Caki2 (cell line): ENCODE measurements around the gene TFAP2A. TPM values are rescaled to one million over a fixed set of nuclear protein-coding genes. Genes with fewer than 3 reads are reported as not detected.

Experiments used
- DNase-seq: peaks from one replicate; pipeline ENCODE4 v3.0.0-alpha.2; 2015; ENCODE audit warnings: low read depth
- in situ Hi-C: cut with HindIII; loops from 2 replicates; pipeline ENCODE4 v1.10.0; 2016; ENCODE audit warnings: low sequenced_read_pairs, low pct_unique_long_range_greater_than_20kb, mixed read lengths
- total RNA-seq: library from RNA; depleted of rRNA; stranded (reverse); fragments of >200 nt; shearing (Covaris generic); gene quantifications from 2 replicates; pipeline ENCODE4 v1.2.3, GENCODE V29; 2014; ENCODE audit warnings: low replicate concordance

The TFAP2A gene
- total RNA-seq, 1 experiment from 2014 or later: 4.2 TPM

GRCh38 chr6:10416863-10417641 lies 2.2 kb upstream of the TFAP2A start:
- DNase-seq: no peak
- in situ Hi-C loops: no loop called here

GRCh38 chr6:10416516-10416862 lies 1.6 kb upstream of the TFAP2A start:
- in situ Hi-C loops: no loop called here
- DNase-seq: no peak

GRCh38 chr6:10415617-10416480 lies 975 bp upstream of the TFAP2A start:
- in situ Hi-C loops: no loop called here

GRCh38 chr6:10413850-10414738 lies 780 bp downstream of the TFAP2A start:
- peak; percentile 75 for DNase-seq
- in situ Hi-C loops: no loop called here

More at GRCh38 chr6:10415617-10416480, 975 bp upstream of the TFAP2A start:
- no peak for DNase-seq

- in situ Hi-C loops: no loop called here
- no peak for DNase-seq
Observed at GRCh38 chr6:10413262-10413849, 1.5 kb downstream of the TFAP2A start.

GRCh38 chr6:10412461-10413261 lies 2.2 kb downstream of the TFAP2A start:
- DNase-seq: peak; percentile 74
- in situ Hi-C loops: no loop called here

GRCh38 chr6:10411971-10412460 lies 2.9 kb downstream of the TFAP2A start:
- in situ Hi-C loops: no loop called here
- peak; percentile 94 for DNase-seq

GRCh38 chr6:10411131-10411970 lies 3.5 kb downstream of the TFAP2A start:
- in situ Hi-C loops: no loop called here
- no peak for DNase-seq

GRCh38 chr6:10410207-10411050 lies 4.4 kb downstream of the TFAP2A start:
- in situ Hi-C loops: no loop called here
- DNase-seq: peak; percentile 47

GRCh38 chr6:10409731-10410206 lies 5.1 kb downstream of the TFAP2A start:
- peak; percentile 44 for DNase-seq
- in situ Hi-C loops: no loop called here

GRCh38 chr6:10409233-10409721 lies 5.6 kb downstream of the TFAP2A start:
- in situ Hi-C loops: no loop called here
- peak; percentile 54 for DNase-seq

GRCh38 chr6:10408457-10408856 lies 6.4 kb downstream of the TFAP2A start:
- peak; percentile 25 for DNase-seq
- in situ Hi-C loops: no loop called here

GRCh38 chr6:10407674-10408054 lies 7.2 kb downstream of the TFAP2A start:
- DNase-seq: no peak
- in situ Hi-C loops: no loop called here

- in situ Hi-C loops: no loop called here
Observed at GRCh38 chr6:10407018-10407673, 7.7 kb downstream of the TFAP2A start.

GRCh38 chr6:10406556-10406955 lies 8.3 kb downstream of the TFAP2A start:
- peak; percentile 46 for DNase-seq
- in situ Hi-C loops: no loop called here

More at GRCh38 chr6:10407018-10407673, 7.7 kb downstream of the TFAP2A start:
- peak; percentile 44 for DNase-seq
